ENCODE measurements around the gene ATXN2.

ATXN2 gene

GRCh38 chr12:111434049-111434448 is 165.1 kb downstream of the ATXN2 start:
- H3K27me3 Mint-ChIP-seq: peaks cover 8% of the 10 kb centered on the region
- H3K9me3 Mint-ChIP-seq: no peaks in the 10 kb centered on the region
- peaks cover 44% of the 10 kb centered on the region for H3K36me3 Mint-ChIP-seq
- DNase-seq: no peak
- peak overlapping the region; percentile 100 for H3K27ac Mint-ChIP-seq
- CTCF ChIA-PET: interaction anchor here (1.1 to 3.6 kb wide), 7 partner anchors 10 to 37 kb away, joined by 3 to 26 read pairs (median 14); no protein-coding TSS in a partner anchor
- peaks cover 98% of the 10 kb centered on the region for H3K4me1 Mint-ChIP-seq
- H3K4me3 Mint-ChIP-seq: peak overlapping the region; percentile 75

- Mint-ChIP-seq H3K36me3 (peaks cover 37% of the 10 kb centered on the region), H3K27ac (peak overlapping the region; percentile 100)
Measured at GRCh38 chr12:111431772-111432171, 167.3 kb downstream of the ATXN2 start.

GRCh38 chr12:111430433-111431353 is 168.4 kb downstream of the ATXN2 start:
- peak; percentile 84 for DNase-seq
- Mint-ChIP-seq H3K27ac (peak overlapping the region; percentile 100), H3K27me3 (peaks cover 7% of the 10 kb centered on the region), H3K4me1 (peaks cover 98% of the 10 kb centered on the region), H3K9me3 (no peaks in the 10 kb centered on the region), H3K4me3 (peak overlapping the region; percentile 67), H3K36me3 (peaks cover 33% of the 10 kb centered on the region)
- CTCF ChIA-PET: interaction anchor here (0.8 to 4.3 kb wide), 10 partner anchors 13 to 34 kb away, joined by 3 to 27 read pairs (median 6); no protein-coding TSS in a partner anchor

More at GRCh38 chr12:111431772-111432171, 167.3 kb downstream of the ATXN2 start:
- CTCF ChIA-PET: interaction anchor here (1.2 to 4.3 kb wide), 5 partner anchors 12 to 35 kb away, joined by 3 to 27 read pairs (median 7); no protein-coding TSS in a partner anchor
- no peak for DNase-seq
- no peaks in the 10 kb centered on the region for H3K9me3 Mint-ChIP-seq
- H3K4me1 Mint-ChIP-seq: peaks cover 98% of the 10 kb centered on the region
- H3K4me3 Mint-ChIP-seq: peak overlapping the region; percentile 60
- peaks cover 8% of the 10 kb centered on the region for H3K27me3 Mint-ChIP-seq

GRCh38 chr12:111429828-111430432 is 169.2 kb downstream of the ATXN2 start:
- peak overlapping the region; percentile 100 for H3K27ac Mint-ChIP-seq
- peaks cover 3% of the 10 kb centered on the region for H3K27me3 Mint-ChIP-seq
- CTCF ChIA-PET: interaction anchor here (0.8 to 4.3 kb wide), 8 partner anchors 14 to 33 kb away, joined by 3 to 27 read pairs (median 4); no protein-coding TSS in a partner anchor
- no peaks in the 10 kb centered on the region for H3K9me3 Mint-ChIP-seq
- H3K36me3 Mint-ChIP-seq: peaks cover 33% of the 10 kb centered on the region
- H3K4me3 Mint-ChIP-seq: peak overlapping the region; percentile 67
- peak; percentile 85 for DNase-seq
- peaks cover 98% of the 10 kb centered on the region for H3K4me1 Mint-ChIP-seq

- CTCF ChIA-PET: interaction anchor here (1.3 to 4.3 kb wide), 5 partner anchors 15 to 24 kb away, joined by 3 to 27 read pairs (median 6); no protein-coding TSS in a partner anchor
- Mint-ChIP-seq H3K36me3 (peaks cover 29% of the 10 kb centered on the region), H3K27ac (peak overlapping the region; percentile 89), H3K4me3 (peak overlapping the region; percentile 67), H3K4me1 (peaks cover 95% of the 10 kb centered on the region), H3K9me3 (no peaks in the 10 kb centered on the region), H3K27me3 (no peaks in the 10 kb centered on the region)
- DNase-seq: peak; percentile 57
Measured at GRCh38 chr12:111428728-111429175, 170.4 kb downstream of the ATXN2 start.

GRCh38 chr12:111428081-111428727 is 170.9 kb downstream of the ATXN2 start:
- Mint-ChIP-seq H3K27me3 (no peaks in the 10 kb centered on the region), H3K9me3 (no peaks in the 10 kb centered on the region), H3K4me1 (peaks cover 90% of the 10 kb centered on the region), H3K36me3 (peaks cover 24% of the 10 kb centered on the region), H3K27ac (peak overlapping the region; percentile 89), H3K4me3 (peak overlapping the region; percentile 67)
- CTCF ChIA-PET: interaction anchor here (0.9 to 4.3 kb wide), 5 partner anchors 16 to 31 kb away, joined by 3 to 27 read pairs (median 3); no protein-coding TSS in a partner anchor
- peak; percentile 23 for DNase-seq

- Mint-ChIP-seq H3K36me3 (peaks cover 23% of the 10 kb centered on the region), H3K9me3 (no peaks in the 10 kb centered on the region), H3K27me3 (no peaks in the 10 kb centered on the region), H3K4me3 (peak overlapping the region; percentile 18), H3K4me1 (peaks cover 87% of the 10 kb centered on the region), H3K27ac (peak overlapping the region; percentile 89)
- CTCF ChIA-PET: interaction anchor here (0.5 to 1.7 kb wide), 6 partner anchors 15 to 230 kb away, joined by 3 to 8 read pairs (median 3); no protein-coding TSS in a partner anchor
- DNase-seq: no peak
Measured at GRCh38 chr12:111427417-111428074, 171.6 kb downstream of the ATXN2 start.

- no peak overlapping the region for H3K4me3 Mint-ChIP-seq
- DNase-seq: peak; percentile 40
- H3K9me3 Mint-ChIP-seq: no peaks in the 10 kb centered on the region
- H3K4me1 Mint-ChIP-seq: peaks cover 80% of the 10 kb centered on the region
- H3K27me3 Mint-ChIP-seq: no peaks in the 10 kb centered on the region
- CTCF ChIA-PET: interaction anchor here (0.5 to 3.3 kb wide), 7 partner anchors 8 to 231 kb away, joined by 3 to 40 read pairs (median 4); no protein-coding TSS in a partner anchor
- H3K27ac Mint-ChIP-seq: peak overlapping the region; percentile 89
- peaks cover 21% of the 10 kb centered on the region for H3K36me3 Mint-ChIP-seq
Measured at GRCh38 chr12:111426344-111427185, 172.6 kb downstream of the ATXN2 start.

GRCh38 chr12:111425655-111426054 is 173.5 kb downstream of the ATXN2 start:
- DNase-seq: no peak
- H3K36me3 Mint-ChIP-seq: peaks cover 19% of the 10 kb centered on the region

GRCh38 chr12:111424793-111425251 is 174.3 kb downstream of the ATXN2 start:
- Mint-ChIP-seq H3K27me3 (no peaks in the 10 kb centered on the region), H3K9me3 (no peaks in the 10 kb centered on the region), H3K27ac (peak overlapping the region; percentile 89), H3K4me1 (peaks cover 72% of the 10 kb centered on the region), H3K36me3 (peaks cover 21% of the 10 kb centered on the region), H3K4me3 (no peak overlapping the region)
- DNase-seq: no peak
- CTCF ChIA-PET: interaction anchor here (1.2 to 3.3 kb wide), 7 partner anchors 10 to 28 kb away, joined by 4 to 40 read pairs (median 6); no protein-coding TSS in a partner anchor

More at GRCh38 chr12:111425655-111426054, 173.5 kb downstream of the ATXN2 start:
- Mint-ChIP-seq H3K27ac (peak overlapping the region; percentile 89), H3K4me1 (peaks cover 76% of the 10 kb centered on the region), H3K4me3 (no peak overlapping the region), H3K27me3 (no peaks in the 10 kb centered on the region), H3K9me3 (no peaks in the 10 kb centered on the region)
- CTCF ChIA-PET: interaction anchor here (1.2 to 3.3 kb wide), 6 partner anchors 9 to 29 kb away, joined by 4 to 40 read pairs (median 7); no protein-coding TSS in a partner anchor

GRCh38 chr12:111424189-111424792 is 174.8 kb downstream of the ATXN2 start:
- CTCF ChIA-PET: interaction anchor here (1.2 to 3.3 kb wide), 7 partner anchors 11 to 27 kb away, joined by 4 to 40 read pairs (median 6); no protein-coding TSS in a partner anchor
- H3K4me1 Mint-ChIP-seq: peaks cover 66% of the 10 kb centered on the region
- no peak for DNase-seq
- H3K27me3 Mint-ChIP-seq: no peaks in the 10 kb centered on the region
- no peaks in the 10 kb centered on the region for H3K9me3 Mint-ChIP-seq
- H3K27ac Mint-ChIP-seq: peak overlapping the region; percentile 89
- H3K36me3 Mint-ChIP-seq: peaks cover 25% of the 10 kb centered on the region
- H3K4me3 Mint-ChIP-seq: no peak overlapping the region

GRCh38 chr12:111420494-111420893 is 178.6 kb downstream of the ATXN2 start:
- Mint-ChIP-seq H3K36me3 (peaks cover 41% of the 10 kb centered on the region), H3K4me1 (peaks cover 40% of the 10 kb centered on the region), H3K9me3 (no peaks in the 10 kb centered on the region), H3K4me3 (no peak overlapping the region), H3K27ac (peak overlapping the region; percentile 11), H3K27me3 (no peaks in the 10 kb centered on the region)
- CTCF ChIA-PET: interaction anchor here (2.6 kb wide), 1 partner anchor 31 kb away, joined by 7 read pairs; no protein-coding TSS in a partner anchor
- DNase-seq: no peak
